Measurements from ENCODE around the gene CPN1. TPM values are rescaled to one million over a fixed set of nuclear protein-coding genes. Genes with fewer than 3 reads are reported as not detected.
A peak's percentile ranks its signal among the peaks of the same experiment; 100 is the strongest.
"Not testable (repeated sequence)": the region's sequence is repeated elsewhere in the genome, so short reads cannot be mapped to it uniquely, and the experiment has no call there.

CPN1 gene
- not detected in 2 replicates for total RNA-seq (2012; rRNA removed)

GRCh38 chr10:100081075-100082001 is at the start of gene CPN1:
CPN1 (minus strand) TSS chr10:100081869; CDS start chr10:100081625, 244 bp downstream.
- Histone ChIP-seq H3K9me3 (replicated peaks; ENCODE audit: low read length) (no peaks in the 10 kb centered on the region), H3K9ac (ENCODE audit: low read depth, low read length) (no peak within 1 kb of the TSS), H3K4me2 (ENCODE audit: low read length) (no peak within 1 kb of the TSS)

GRCh38 chr10:100130831-100131230 is 49.2 kb upstream of the CPN1 start:
- no peaks in the 10 kb centered on the region for H3K9me3 ChIP-seq (replicated peaks; ENCODE audit: low read length)
- peaks cover 43% of the 10 kb centered on the region for H3K27me3 ChIP-seq (ENCODE audit: control insufficient read depth, insufficient read depth, low read length)
- no peak overlapping the region for H3K9ac ChIP-seq (ENCODE audit: low read depth, low read length)
- no peaks in the 10 kb centered on the region for H3K36me3 ChIP-seq (ENCODE audit: insufficient read depth, low read length)
- H3K4me1 ChIP-seq (ENCODE audit: control insufficient read depth, insufficient read depth, low read length): no peaks in the 10 kb centered on the region
- H3K4me3 ChIP-seq (ENCODE audit: low read length): no peak overlapping the region
- no peak overlapping the region for H3K4me2 ChIP-seq (ENCODE audit: low read length)

More at GRCh38 chr10:100081075-100082001, at the start of gene CPN1:
- H3K4me3 ChIP-seq (ENCODE audit: low read length): no peak within 1 kb of the TSS
- H3K4me1 ChIP-seq (ENCODE audit: control insufficient read depth, insufficient read depth, low read length): no peaks in the 10 kb centered on the region
- peaks cover 48% of the 10 kb centered on the region for H3K27me3 ChIP-seq (ENCODE audit: control insufficient read depth, insufficient read depth, low read length)
- no peaks in the 10 kb centered on the region for H3K36me3 ChIP-seq (ENCODE audit: insufficient read depth, low read length)

- no peak overlapping the region for H3K4me3 ChIP-seq (ENCODE audit: low read length)
- no peaks in the 10 kb centered on the region for H3K9me3 ChIP-seq (replicated peaks; ENCODE audit: low read length)
- no peaks in the 10 kb centered on the region for H3K4me1 ChIP-seq (ENCODE audit: control insufficient read depth, insufficient read depth, low read length)
- H3K9ac ChIP-seq (ENCODE audit: low read depth, low read length): no peak overlapping the region
- H3K4me2 ChIP-seq (ENCODE audit: low read length): no peak overlapping the region
- H3K27me3 ChIP-seq (ENCODE audit: control insufficient read depth, insufficient read depth, low read length): peaks cover 39% of the 10 kb centered on the region
- no peaks in the 10 kb centered on the region for H3K36me3 ChIP-seq (ENCODE audit: insufficient read depth, low read length)
Measured at GRCh38 chr10:100129424-100129823, 47.8 kb upstream of the CPN1 start.

DNA sequence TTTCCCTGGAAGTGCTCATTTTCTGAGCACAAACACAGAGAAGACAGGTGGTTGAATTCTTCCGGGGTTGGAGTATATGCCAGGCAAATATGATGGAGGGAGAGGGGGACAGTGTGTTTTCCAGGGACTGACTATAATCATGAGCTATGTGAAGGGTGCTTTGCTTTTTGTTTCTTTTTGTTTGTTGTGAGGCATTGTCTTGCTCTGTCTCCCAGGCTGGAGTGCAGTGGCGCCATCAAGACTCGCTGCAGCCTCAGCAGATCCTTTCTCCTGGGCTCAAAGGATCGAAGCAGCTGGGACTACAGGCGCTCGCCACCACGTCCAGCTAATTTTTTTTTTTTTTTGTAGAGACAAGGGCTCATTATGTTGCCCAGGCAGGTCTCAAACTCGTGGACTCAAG is 47.3 kb upstream of the CPN1 start:
- Histone ChIP-seq H3K9ac (ENCODE audit: low read depth, low read length) (no peak overlapping the region), H3K4me2 (ENCODE audit: low read length) (no peak overlapping the region), H3K9me3 (replicated peaks; ENCODE audit: low read length) (no peaks in the 10 kb centered on the region), H3K4me1 (ENCODE audit: control insufficient read depth, insufficient read depth, low read length) (no peaks in the 10 kb centered on the region), H3K27me3 (ENCODE audit: control insufficient read depth, insufficient read depth, low read length) (peaks cover 39% of the 10 kb centered on the region), H3K36me3 (ENCODE audit: insufficient read depth, low read length) (no peaks in the 10 kb centered on the region), H3K4me3 (ENCODE audit: low read length) (no peak overlapping the region)

- not testable (repeated sequence) for H3K4me1 ChIP-seq (ENCODE audit: control insufficient read depth, insufficient read depth, low read length); H3K36me3 ChIP-seq (ENCODE audit: insufficient read depth, low read length); H3K9ac ChIP-seq (ENCODE audit: low read depth, low read length); H3K4me2 ChIP-seq (ENCODE audit: low read length); H3K4me3 ChIP-seq (ENCODE audit: low read length); H3K9me3 ChIP-seq (replicated peaks; ENCODE audit: low read length)
- peaks cover 32% of the 10 kb centered on the region for H3K27me3 ChIP-seq (ENCODE audit: control insufficient read depth, insufficient read depth, low read length)
Measured at GRCh38 chr10:100125335-100125734, 43.7 kb upstream of the CPN1 start.

- H3K36me3 ChIP-seq (ENCODE audit: insufficient read depth, low read length): no peaks in the 10 kb centered on the region
- H3K4me3 ChIP-seq (ENCODE audit: low read length): no peak overlapping the region
- peaks cover 33% of the 10 kb centered on the region for H3K27me3 ChIP-seq (ENCODE audit: control insufficient read depth, insufficient read depth, low read length)
- H3K4me1 ChIP-seq (ENCODE audit: control insufficient read depth, insufficient read depth, low read length): no peaks in the 10 kb centered on the region
- no peak overlapping the region for H3K9ac ChIP-seq (ENCODE audit: low read depth, low read length)
- H3K9me3 ChIP-seq (replicated peaks; ENCODE audit: low read length): no peaks in the 10 kb centered on the region
- H3K4me2 ChIP-seq (ENCODE audit: low read length): no peak overlapping the region
Measured at GRCh38 chr10:100124097-100124496, 42.4 kb upstream of the CPN1 start.

DNA sequence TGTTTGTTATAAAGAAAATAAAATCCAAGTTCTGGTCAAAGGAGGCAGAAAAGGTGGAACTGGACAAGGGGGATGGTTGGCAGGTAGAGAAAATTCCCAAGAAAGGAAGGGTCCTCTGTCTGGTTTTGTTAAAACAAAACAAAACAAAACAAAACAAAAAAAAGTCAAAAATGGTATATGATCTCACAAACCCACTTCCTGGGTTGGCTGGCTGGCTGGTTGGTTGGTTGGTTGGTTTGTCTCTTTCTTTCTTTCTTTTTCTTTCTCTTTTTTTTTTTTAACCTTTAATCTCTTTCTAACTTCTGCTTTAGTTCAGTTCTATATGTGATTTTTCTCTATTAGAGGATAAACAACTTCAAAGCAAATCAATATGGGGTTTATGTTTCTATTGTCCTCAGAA is 41.1 kb upstream of the CPN1 start:
- Histone ChIP-seq H3K4me3 (ENCODE audit: low read length) (no peak overlapping the region), H3K9me3 (replicated peaks; ENCODE audit: low read length) (no peaks in the 10 kb centered on the region), H3K36me3 (ENCODE audit: insufficient read depth, low read length) (no peaks in the 10 kb centered on the region), H3K27me3 (ENCODE audit: control insufficient read depth, insufficient read depth, low read length) (peaks cover 24% of the 10 kb centered on the region), H3K9ac (ENCODE audit: low read depth, low read length) (no peak overlapping the region), H3K4me2 (ENCODE audit: low read length) (no peak overlapping the region), H3K4me1 (ENCODE audit: control insufficient read depth, insufficient read depth, low read length) (no peaks in the 10 kb centered on the region)

DNA sequence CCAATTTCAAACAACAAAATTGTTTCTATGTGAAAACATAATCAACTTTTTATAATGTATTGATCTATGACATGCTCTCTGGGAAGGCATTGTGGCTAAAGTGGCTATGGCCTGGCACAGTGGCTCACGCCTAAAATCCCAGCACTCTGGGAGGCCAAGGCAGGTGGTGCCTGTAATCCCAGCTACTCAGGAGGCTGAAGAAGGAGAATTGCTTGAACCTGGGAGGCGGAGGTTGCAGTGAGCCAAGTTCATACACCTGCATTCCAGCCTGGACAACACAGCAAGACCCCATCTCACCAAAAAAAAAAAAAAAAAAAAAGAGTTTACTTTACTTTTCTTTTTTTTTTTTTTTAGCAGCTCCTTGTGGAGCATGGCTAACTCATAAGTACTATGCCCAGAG is 38.9 kb upstream of the CPN1 start:
- Histone ChIP-seq H3K9ac (ENCODE audit: low read depth, low read length) (no peak overlapping the region), H3K27me3 (ENCODE audit: control insufficient read depth, insufficient read depth, low read length) (peaks cover 22% of the 10 kb centered on the region), H3K36me3 (ENCODE audit: insufficient read depth, low read length) (no peaks in the 10 kb centered on the region), H3K4me2 (ENCODE audit: low read length) (no peak overlapping the region), H3K4me3 (ENCODE audit: low read length) (no peak overlapping the region), H3K9me3 (replicated peaks; ENCODE audit: low read length) (no peaks in the 10 kb centered on the region), H3K4me1 (ENCODE audit: control insufficient read depth, insufficient read depth, low read length) (no peaks in the 10 kb centered on the region)

GRCh38 chr10:100119726-100120125 is 38.1 kb upstream of the CPN1 start:
- H3K36me3 ChIP-seq (ENCODE audit: insufficient read depth, low read length): no peaks in the 10 kb centered on the region
- no peak overlapping the region for H3K4me3 ChIP-seq (ENCODE audit: low read length)
- no peaks in the 10 kb centered on the region for H3K9me3 ChIP-seq (replicated peaks; ENCODE audit: low read length)
- H3K4me1 ChIP-seq (ENCODE audit: control insufficient read depth, insufficient read depth, low read length): no peaks in the 10 kb centered on the region
- H3K4me2 ChIP-seq (ENCODE audit: low read length): no peak overlapping the region
- H3K27me3 ChIP-seq (ENCODE audit: control insufficient read depth, insufficient read depth, low read length): peaks cover 22% of the 10 kb centered on the region
- no peak overlapping the region for H3K9ac ChIP-seq (ENCODE audit: low read depth, low read length)

- H3K4me3 ChIP-seq (ENCODE audit: low read length): no peak overlapping the region
- H3K4me1 ChIP-seq (ENCODE audit: control insufficient read depth, insufficient read depth, low read length): no peaks in the 10 kb centered on the region
- peak overlapping the region; percentile 65 for H3K4me2 ChIP-seq (ENCODE audit: low read length)
- no peaks in the 10 kb centered on the region for H3K36me3 ChIP-seq (ENCODE audit: insufficient read depth, low read length)
- no peaks in the 10 kb centered on the region for H3K9me3 ChIP-seq (replicated peaks; ENCODE audit: low read length)
- peaks cover 17% of the 10 kb centered on the region for H3K27me3 ChIP-seq (ENCODE audit: control insufficient read depth, insufficient read depth, low read length)
- H3K9ac ChIP-seq (ENCODE audit: low read depth, low read length): no peak overlapping the region
Measured at GRCh38 chr10:100114976-100115770, 33.5 kb upstream of the CPN1 start.

GRCh38 chr10:100114460-100114859 is 32.8 kb upstream of the CPN1 start:
- no peaks in the 10 kb centered on the region for H3K36me3 ChIP-seq (ENCODE audit: insufficient read depth, low read length)
- no peaks in the 10 kb centered on the region for H3K9me3 ChIP-seq (replicated peaks; ENCODE audit: low read length)
- H3K4me2 ChIP-seq (ENCODE audit: low read length): no peak overlapping the region
- H3K9ac ChIP-seq (ENCODE audit: low read depth, low read length): no peak overlapping the region
- H3K4me1 ChIP-seq (ENCODE audit: control insufficient read depth, insufficient read depth, low read length): no peaks in the 10 kb centered on the region
- H3K4me3 ChIP-seq (ENCODE audit: low read length): no peak overlapping the region
- peaks cover 10% of the 10 kb centered on the region for H3K27me3 ChIP-seq (ENCODE audit: control insufficient read depth, insufficient read depth, low read length)
